ENCODE results near the gene PLCB1.
A peak's percentile ranks its signal among the peaks of the same experiment; 100 is the strongest.

PLCB1 gene

DNA sequence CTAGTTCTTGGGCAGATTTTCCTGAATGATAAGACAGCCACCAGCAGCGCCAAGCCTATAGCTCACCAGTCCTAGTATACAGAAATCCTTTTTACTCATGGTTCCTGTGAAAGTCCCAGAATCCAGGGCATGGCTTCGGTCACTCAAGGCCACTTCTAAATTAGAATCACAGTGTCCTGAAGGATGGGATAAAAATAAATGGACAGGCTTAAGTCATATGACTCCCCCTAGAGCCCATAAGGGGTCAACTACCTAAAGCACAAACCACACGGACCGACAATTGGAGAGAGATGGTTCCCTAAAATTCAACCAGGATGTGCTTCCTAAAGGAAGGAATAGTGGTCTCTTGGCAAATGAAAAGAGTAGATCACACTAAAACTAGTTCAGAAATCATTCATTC is 532.7 kb downstream of the PLCB1 start:
- H3K27ac ChIP-seq, result no peak overlapping the region
- TF ChIP-seq ZFX (IDR thresholded peaks at IDR 0.05), result no peak
- TF ChIP-seq, protein P1, sequence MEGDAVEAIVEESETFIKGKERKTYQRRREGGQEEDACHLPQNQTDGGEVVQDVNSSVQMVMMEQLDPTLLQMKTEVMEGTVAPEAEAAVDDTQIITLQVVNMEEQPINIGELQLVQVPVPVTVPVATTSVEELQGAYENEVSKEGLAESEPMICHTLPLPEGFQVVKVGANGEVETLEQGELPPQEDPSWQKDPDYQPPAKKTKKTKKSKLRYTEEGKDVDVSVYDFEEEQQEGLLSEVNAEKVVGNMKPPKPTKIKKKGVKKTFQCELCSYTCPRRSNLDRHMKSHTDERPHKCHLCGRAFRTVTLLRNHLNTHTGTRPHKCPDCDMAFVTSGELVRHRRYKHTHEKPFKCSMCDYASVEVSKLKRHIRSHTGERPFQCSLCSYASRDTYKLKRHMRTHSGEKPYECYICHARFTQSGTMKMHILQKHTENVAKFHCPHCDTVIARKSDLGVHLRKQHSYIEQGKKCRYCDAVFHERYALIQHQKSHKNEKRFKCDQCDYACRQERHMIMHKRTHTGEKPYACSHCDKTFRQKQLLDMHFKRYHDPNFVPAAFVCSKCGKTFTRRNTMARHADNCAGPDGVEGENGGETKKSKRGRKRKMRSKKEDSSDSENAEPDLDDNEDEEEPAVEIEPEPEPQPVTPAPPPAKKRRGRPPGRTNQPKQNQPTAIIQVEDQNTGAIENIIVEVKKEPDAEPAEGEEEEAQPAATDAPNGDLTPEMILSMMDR (conservative IDR thresholded peaks at IDR 0.05), result peak; percentile 17; the same call in 1 of the 2 replicates

DNA sequence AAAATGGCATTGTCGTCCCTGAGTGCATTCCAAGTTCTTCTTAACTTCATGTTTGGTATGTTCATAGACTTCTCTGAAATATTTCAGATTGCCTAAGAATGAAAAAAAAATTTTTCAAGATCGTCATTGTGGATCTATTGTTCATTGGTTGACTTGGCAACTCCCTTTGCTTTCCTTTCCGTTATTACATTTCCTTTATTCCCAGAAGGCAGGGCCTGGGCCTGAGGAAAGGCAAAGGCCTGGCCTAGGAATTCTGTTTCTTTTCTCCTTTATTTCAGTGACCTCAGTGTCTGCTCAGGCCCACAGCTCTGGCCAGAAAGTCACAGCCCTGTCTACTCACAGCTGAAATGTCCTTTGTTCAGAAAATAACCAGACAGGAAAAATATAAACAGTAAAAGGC is 535.2 kb downstream of the PLCB1 start:
- TF ChIP-seq, protein P1 (conservative IDR thresholded peaks at IDR 0.05), result no peak
- no peak for TF ChIP-seq ZFX (IDR thresholded peaks at IDR 0.05)
- H3K27ac ChIP-seq, result no peak overlapping the region

DNA sequence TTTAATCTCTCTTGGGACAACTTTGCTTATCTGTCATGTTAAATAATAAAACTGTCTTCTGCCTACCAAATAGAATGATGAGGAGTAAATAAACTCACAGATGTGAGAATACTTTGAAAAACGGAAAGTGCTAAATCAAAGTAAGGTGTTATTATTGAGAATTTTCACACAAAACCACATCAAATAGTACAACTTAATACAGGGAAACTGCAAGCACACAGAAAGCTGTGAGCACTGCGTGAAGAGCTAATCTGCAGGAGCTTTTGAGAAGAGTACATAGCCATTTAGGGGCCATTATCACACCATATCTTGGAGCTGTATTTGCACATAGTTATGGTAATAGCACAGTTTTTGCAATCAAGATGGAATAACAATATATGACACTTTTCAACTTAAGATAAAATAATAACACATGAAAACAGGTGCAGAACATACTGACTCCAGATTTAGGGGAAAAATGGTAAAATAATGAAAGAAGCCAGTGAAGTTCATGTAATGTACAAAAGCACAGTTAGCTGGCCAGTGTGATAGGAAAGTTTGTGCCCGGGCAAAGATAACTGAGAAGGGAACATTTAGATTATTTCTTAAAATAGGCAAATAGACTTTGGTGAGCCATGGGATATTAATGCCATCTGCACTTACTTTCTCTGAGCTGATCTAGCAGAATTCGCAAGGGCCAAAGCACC is 538.3 kb downstream of the PLCB1 start:
- no peak overlapping the region for H3K27ac ChIP-seq
- TF ChIP-seq ZFX (IDR thresholded peaks at IDR 0.05), result no peak
- TF ChIP-seq, protein P1 (conservative IDR thresholded peaks at IDR 0.05), result no peak

DNA sequence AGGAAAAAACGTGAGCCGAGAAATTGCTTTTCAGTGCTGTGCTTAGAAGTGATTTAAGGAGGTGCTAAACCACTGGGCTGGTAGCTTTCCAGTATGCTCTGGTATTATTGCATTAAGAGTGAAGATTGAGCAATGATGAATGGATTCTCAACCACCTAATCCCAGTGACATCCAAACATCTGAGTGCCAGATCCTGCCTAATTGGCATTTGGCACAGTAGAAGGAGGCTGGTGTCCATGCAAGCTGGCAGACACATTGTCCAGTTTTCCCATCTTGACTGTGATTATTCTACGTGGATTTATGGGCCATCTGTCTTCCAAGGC is 538.8 kb downstream of the PLCB1 start:
- TF ChIP-seq, protein P1 (conservative IDR thresholded peaks at IDR 0.05), result no peak
- TF ChIP-seq ZFX (IDR thresholded peaks at IDR 0.05), result no peak
- H3K27ac ChIP-seq, result no peak overlapping the region

DNA sequence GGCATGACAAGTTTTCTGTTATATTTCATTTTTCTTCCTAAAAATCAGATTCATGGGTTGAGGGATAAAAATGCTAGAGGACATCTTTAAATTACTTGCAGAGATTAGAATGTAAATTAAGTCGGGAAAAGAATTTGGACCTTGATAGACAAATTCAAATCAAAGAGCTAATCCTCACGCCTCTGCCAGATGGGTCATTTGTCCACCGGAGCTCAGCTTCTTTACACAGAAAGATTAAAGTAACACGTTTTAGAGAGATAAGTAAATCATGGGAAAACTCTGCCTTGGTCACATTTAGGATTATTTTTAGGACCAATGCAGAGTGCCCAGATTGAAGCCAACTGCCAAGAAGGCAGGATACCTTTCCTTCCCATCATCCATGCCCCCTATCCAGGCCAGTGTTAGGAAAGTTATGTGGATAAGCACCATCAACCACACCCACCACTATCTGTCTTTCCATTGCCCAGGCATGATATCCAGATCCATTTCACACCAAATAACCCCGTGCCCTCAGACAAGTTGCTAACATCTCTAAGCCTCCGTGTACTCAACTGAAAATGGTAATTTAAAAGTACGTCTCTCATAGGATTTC is 539.4 kb downstream of the PLCB1 start:
- TF ChIP-seq ZFX (IDR thresholded peaks at IDR 0.05), result no peak
- TF ChIP-seq, protein P1 (conservative IDR thresholded peaks at IDR 0.05), result no peak

DNA sequence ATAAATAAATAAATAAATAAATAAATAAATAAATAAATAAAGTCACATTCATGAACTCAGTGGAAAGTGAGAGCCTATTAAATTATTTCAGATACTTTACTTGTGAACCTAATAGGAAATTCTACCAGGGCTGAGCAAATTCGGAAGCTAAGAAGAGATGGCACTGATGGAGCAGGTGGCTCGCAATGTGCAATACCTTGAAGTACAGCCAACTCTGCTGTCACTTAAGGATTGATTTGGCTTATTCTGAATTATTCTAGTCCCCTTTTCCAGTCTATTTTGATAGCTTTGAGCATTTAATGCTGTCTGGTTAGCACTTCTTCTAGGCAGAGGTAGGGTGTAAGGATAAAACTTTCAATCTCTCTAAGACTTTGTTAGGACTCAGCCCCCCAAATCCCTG is 541.0 kb downstream of the PLCB1 start:
- no peak overlapping the region for H3K27ac ChIP-seq
- TF ChIP-seq, protein P1 (conservative IDR thresholded peaks at IDR 0.05), result no peak
- TF ChIP-seq ZFX (IDR thresholded peaks at IDR 0.05), result no peak

More for the DNA sequence above, 539.4 kb downstream of the PLCB1 start:
- H3K27ac ChIP-seq, result no peak overlapping the region

DNA sequence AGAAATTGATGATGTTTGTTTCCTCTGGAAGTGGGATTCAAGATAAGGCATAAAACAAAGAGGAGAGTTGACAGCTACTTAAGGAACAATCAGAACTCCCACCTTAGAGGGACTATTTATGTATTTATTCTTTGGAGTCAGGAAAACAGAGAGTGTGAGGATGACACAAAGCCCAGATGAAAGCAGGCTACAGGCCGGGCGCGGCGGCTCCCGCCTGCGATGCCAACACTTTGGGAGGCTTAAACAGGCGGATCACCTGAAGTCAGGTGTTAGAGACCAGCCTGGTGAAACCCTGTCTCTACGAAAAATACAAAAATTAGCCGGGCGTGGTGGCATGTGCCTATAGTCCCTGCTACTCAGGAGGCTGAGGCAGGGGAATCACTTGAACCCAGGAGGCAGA is 543.8 kb downstream of the PLCB1 start:
- no peak for TF ChIP-seq ZFX (IDR thresholded peaks at IDR 0.05)
- TF ChIP-seq, protein P1 (conservative IDR thresholded peaks at IDR 0.05), result no peak
- no peak overlapping the region for H3K27ac ChIP-seq
